Adipocyte (in vitro differentiated cells): Measurements from ENCODE around the gene APOC1.
"Not testable (repeated sequence)": the region's sequence is repeated elsewhere in the genome, so short reads cannot be mapped to it uniquely, and the experiment has no call there.

Experiments
- DNase-seq: peaks from one replicate; pipeline ENCODE4 v3.0.0-alpha.2; 2015; ENCODE audit warnings: low read depth
- H3K27me3 ChIP-seq: replicated peaks from 2 replicates; pipeline ENCODE4 v1.7.0; 2013; ENCODE audit warnings: mild to moderate bottlenecking, low read length, moderate library complexity; ENCODE audit not compliant: control insufficient read depth, insufficient read depth
- H3K36me3 ChIP-seq: 2 replicates; pipeline ENCODE4 v1.7.0; 2013; ENCODE audit warnings: low read length, mild to moderate bottlenecking, moderate library complexity; ENCODE audit not compliant: control insufficient read depth, insufficient read depth, severe bottlenecking
- H3K4me1 ChIP-seq: 2 replicates; pipeline ENCODE4 v1.7.0; 2013; ENCODE audit warnings: mild to moderate bottlenecking, low read length, moderate library complexity; ENCODE audit not compliant: control insufficient read depth, insufficient read depth
- H3K4me3 ChIP-seq: 2 replicates; pipeline ENCODE4 v1.7.0; 2013; ENCODE audit warnings: mild to moderate bottlenecking, low read length, moderate library complexity
- H3K9ac ChIP-seq: 2 replicates; pipeline ENCODE4 v1.7.0; 2013; ENCODE audit warnings: mild to moderate bottlenecking, low read length, moderate library complexity
- H3K9me3 ChIP-seq: 2 replicates; pipeline ENCODE4 v1.7.0; 2013; ENCODE audit warnings: mild to moderate bottlenecking, low read length, moderate library complexity; ENCODE audit not compliant: control insufficient read depth

APOC1 gene

DNA sequence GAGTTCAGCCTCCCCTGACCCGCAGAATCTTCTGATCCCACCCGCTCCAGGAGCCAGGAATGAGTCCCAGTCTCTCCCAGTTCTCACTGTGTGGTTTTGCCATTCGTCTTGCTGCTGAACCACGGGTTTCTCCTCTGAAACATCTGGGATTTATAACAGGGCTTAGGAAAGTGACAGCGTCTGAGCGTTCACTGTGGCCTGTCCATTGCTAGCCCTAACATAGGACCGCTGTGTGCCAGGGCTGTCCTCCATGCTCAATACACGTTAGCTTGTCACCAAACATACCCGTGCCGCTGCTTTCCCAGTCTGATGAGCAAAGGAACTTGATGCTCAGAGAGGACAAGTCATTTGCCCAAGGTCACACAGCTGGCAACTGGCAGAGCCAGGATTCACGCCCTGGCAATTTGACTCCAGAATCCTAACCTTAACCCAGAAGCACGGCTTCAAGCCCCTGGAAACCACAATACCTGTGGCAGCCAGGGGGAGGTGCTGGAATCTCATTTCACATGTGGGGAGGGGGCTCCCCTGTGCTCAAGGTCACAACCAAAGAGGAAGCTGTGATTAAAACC, 9.9 kb upstream of the APOC1 start:
- Histone ChIP-seq H3K9me3 (no peaks in the 10 kb centered on the region), H3K4me1 (peaks cover 19% of the 10 kb centered on the region), H3K36me3 (peaks cover 61% of the 10 kb centered on the region), H3K9ac (peak overlapping the region; percentile 52), H3K27me3 (no peaks in the 10 kb centered on the region), H3K4me3 (no peak overlapping the region)
- DNase-seq, result no peak

DNA sequence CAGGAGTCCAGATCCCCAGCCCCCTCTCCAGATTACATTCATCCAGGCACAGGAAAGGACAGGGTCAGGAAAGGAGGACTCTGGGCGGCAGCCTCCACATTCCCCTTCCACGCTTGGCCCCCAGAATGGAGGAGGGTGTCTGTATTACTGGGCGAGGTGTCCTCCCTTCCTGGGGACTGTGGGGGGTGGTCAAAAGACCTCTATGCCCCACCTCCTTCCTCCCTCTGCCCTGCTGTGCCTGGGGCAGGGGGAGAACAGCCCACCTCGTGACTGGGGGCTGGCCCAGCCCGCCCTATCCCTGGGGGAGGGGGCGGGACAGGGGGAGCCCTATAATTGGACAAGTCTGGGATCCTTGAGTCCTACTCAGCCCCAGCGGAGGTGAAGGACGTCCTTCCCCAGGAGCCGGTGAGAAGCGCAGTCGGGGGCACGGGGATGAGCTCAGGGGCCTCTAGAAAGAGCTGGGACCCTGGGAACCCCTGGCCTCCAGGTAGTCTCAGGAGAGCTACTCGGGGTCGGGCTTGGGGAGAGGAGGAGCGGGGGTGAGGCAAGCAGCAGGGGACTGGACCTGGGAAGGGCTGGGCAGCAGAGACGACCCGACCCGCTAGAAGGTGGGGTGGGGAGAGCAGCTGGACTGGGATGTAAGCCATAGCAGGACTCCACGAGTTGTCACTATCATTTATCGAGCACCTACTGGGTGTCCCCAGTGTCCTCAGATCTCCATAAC, 8.8 kb upstream of the APOC1 start, which contains the start of gene APOE:
APOE (plus strand) TSS at position 360 of the 724 bp plus-strand sequence. CDS start 829 bp downstream, outside the sequence.
- H3K9ac ChIP-seq, result peak within 1 kb of the TSS; percentile 88
- H3K36me3 ChIP-seq, result peaks cover 50% of the 10 kb centered on the region
- peaks cover 30% of the 10 kb centered on the region for H3K4me1 ChIP-seq
- no peaks in the 10 kb centered on the region for H3K27me3 ChIP-seq
- peak; percentile 12 for DNase-seq
- H3K9me3 ChIP-seq, result no peaks in the 10 kb centered on the region
- peak within 1 kb of the TSS; percentile 86 for H3K4me3 ChIP-seq

DNA sequence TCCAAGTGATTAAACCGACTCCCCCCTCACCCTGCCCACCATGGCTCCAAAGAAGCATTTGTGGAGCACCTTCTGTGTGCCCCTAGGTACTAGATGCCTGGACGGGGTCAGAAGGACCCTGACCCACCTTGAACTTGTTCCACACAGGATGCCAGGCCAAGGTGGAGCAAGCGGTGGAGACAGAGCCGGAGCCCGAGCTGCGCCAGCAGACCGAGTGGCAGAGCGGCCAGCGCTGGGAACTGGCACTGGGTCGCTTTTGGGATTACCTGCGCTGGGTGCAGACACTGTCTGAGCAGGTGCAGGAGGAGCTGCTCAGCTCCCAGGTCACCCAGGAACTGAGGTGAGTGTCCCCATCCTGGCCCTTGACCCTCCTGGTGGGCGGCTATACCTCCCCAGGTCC, 6.8 kb upstream of the APOC1 start:
- peaks cover 30% of the 10 kb centered on the region for H3K36me3 ChIP-seq
- H3K9me3 ChIP-seq, result no peaks in the 10 kb centered on the region
- H3K4me1 ChIP-seq, result peaks cover 50% of the 10 kb centered on the region
- H3K9ac ChIP-seq, result peak overlapping the region; percentile 88
- H3K27me3 ChIP-seq, result no peaks in the 10 kb centered on the region
- H3K4me3 ChIP-seq, result peak overlapping the region; percentile 86
- DNase-seq, result no peak

DNA sequence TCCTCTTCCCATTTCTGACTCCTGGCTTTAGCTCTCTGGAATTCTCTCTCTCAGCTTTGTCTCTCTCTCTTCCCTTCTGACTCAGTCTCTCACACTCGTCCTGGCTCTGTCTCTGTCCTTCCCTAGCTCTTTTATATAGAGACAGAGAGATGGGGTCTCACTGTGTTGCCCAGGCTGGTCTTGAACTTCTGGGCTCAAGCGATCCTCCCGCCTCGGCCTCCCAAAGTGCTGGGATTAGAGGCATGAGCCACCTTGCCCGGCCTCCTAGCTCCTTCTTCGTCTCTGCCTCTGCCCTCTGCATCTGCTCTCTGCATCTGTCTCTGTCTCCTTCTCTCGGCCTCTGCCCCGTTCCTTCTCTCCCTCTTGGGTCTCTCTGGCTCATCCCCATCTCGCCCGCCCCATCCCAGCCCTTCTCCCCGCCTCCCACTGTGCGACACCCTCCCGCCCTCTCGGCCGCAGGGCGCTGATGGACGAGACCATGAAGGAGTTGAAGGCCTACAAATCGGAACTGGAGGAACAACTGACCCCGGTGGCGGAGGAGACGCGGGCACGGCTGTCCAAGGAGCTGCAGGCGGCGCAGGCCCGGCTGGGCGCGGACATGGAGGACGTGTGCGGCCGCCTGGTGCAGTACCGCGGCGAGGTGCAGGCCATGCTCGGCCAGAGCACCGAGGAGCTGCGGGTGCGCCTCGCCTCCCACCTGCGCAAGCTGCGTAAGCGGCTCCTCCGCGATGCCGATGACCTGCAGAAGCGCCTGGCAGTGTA, 6.2 kb upstream of the APOC1 start:
- Histone ChIP-seq H3K9me3 (no peaks in the 10 kb centered on the region), H3K36me3 (peaks cover 24% of the 10 kb centered on the region), H3K27me3 (no peaks in the 10 kb centered on the region), H3K9ac (peak overlapping the region; percentile 88), H3K4me1 (peaks cover 56% of the 10 kb centered on the region), H3K4me3 (peak overlapping the region; percentile 86)
- DNase-seq, result no peak

DNA sequence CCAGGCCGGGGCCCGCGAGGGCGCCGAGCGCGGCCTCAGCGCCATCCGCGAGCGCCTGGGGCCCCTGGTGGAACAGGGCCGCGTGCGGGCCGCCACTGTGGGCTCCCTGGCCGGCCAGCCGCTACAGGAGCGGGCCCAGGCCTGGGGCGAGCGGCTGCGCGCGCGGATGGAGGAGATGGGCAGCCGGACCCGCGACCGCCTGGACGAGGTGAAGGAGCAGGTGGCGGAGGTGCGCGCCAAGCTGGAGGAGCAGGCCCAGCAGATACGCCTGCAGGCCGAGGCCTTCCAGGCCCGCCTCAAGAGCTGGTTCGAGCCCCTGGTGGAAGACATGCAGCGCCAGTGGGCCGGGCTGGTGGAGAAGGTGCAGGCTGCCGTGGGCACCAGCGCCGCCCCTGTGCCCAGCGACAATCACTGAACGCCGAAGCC, 5.6 kb upstream of the APOC1 start:
- Histone ChIP-seq H3K9ac (no peak overlapping the region), H3K9me3 (no peaks in the 10 kb centered on the region), H3K4me3 (no peak overlapping the region), H3K36me3 (peaks cover 22% of the 10 kb centered on the region), H3K27me3 (no peaks in the 10 kb centered on the region), H3K4me1 (peaks cover 59% of the 10 kb centered on the region)
- no peak for DNase-seq

DNA sequence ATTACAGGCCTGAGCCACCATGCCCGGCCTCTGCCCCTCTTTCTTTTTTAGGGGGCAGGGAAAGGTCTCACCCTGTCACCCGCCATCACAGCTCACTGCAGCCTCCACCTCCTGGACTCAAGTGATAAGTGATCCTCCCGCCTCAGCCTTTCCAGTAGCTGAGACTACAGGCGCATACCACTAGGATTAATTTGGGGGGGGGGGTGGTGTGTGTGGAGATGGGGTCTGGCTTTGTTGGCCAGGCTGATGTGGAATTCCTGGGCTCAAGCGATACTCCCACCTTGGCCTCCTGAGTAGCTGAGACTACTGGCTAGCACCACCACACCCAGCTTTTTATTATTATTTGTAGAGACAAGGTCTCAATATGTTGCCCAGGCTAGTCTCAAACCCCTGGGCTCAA, 4.6 kb upstream of the APOC1 start:
- Histone ChIP-seq H3K36me3 (peaks cover 22% of the 10 kb centered on the region), H3K9me3 (no peaks in the 10 kb centered on the region), H3K27me3 (no peaks in the 10 kb centered on the region), H3K9ac (peak overlapping the region; percentile 72), H3K4me3 (no peak overlapping the region), H3K4me1 (peaks cover 58% of the 10 kb centered on the region)
- DNase-seq, result no peak

DNA sequence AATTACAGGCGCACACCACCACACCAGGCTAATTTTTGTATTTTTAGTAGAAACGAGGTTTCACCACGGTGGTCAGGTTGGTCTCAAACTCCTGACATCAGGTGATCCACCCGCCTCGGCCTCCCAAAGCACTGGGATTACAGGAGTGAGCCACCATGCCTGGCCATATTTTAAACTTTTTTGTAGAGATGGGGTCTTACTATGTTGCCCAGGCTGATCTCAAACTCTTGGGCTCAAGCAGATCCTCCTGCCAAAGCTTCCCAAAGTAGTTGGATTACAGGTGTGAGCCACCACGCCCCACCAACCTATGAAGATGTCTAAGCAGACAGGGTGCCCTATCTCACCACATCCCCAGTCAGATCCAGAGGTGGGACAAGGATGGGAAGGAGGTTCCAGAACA, 2.5 kb upstream of the APOC1 start:
- H3K4me1 ChIP-seq, result peaks cover 67% of the 10 kb centered on the region
- H3K27me3 ChIP-seq, H3K9me3 ChIP-seq, DNase-seq, H3K4me3 ChIP-seq: not testable (repeated sequence)
- H3K36me3 ChIP-seq, result peaks cover 22% of the 10 kb centered on the region
- peak overlapping the region; percentile 72 for H3K9ac ChIP-seq

DNA sequence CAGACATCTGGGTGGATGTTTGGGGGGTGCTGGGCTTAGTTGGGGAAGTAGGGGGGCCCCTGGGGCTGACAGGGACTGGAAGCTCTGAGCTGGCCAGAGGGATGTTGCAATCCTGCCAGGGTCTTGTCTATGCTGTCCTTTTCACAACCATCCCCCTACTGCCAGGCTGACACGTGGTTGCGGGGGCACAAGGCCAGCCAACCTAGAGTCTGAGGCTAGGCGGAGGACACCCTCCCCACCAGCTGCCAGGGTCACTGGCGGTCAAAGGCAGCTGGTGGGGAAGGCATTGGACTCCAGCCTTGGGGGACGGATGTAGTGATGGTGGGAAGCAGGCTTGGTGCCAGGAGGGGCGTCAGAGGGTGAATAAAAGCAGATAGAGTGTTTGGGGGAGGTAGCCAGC, 1.6 kb upstream of the APOC1 start:
- Histone ChIP-seq H3K4me3 (no peak overlapping the region), H3K27me3 (no peaks in the 10 kb centered on the region), H3K4me1 (peaks cover 64% of the 10 kb centered on the region), H3K36me3 (peaks cover 12% of the 10 kb centered on the region), H3K9ac (no peak overlapping the region), H3K9me3 (no peaks in the 10 kb centered on the region)
- DNase-seq, result no peak

DNA sequence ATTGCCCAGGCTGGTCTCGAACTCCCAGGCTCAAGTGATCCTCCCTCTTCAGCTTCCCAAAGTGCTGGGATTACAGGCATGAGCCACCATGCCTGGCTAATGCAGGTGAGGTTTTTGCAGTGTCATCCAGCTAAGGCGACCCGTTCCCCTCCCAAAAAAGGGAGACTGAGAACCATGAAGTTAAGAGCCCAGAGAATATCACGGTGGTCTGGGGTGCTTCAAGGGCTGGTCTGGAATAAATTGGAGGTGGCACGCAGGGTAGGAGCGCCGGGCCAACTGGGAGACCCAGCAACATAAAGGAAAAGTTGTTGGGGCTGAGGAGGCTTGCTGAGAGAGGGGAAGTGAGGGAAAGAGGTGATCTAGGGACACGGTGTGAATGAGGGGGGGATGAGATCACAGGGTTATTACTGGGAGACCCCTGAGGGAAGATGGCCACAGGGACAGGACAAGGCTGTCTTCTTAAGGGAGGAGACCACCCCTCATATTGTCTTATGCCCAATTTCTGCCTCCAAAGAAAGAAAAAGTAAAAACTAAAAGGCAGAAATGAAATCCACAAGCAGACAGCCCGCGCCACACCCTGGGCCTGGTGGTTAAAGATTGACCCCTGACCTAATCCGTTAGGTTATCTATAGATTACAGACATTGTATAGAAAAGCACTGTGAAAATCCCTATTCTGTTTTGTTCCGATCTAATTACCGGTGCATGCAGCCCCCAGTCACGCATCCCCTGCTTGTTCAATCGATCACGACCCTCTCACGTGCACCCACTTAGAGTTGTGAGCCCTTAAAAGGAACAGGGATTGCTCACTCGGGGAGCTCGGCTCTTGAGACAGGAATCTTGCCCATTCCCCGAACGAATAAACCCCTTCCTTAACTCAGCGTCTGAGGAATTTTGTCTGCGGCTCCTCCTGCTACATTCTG, 636 bp upstream of the APOC1 start:
- Histone ChIP-seq H3K4me1 (peaks cover 64% of the 10 kb centered on the region), H3K9ac (peak overlapping the region; percentile 76)
- H3K4me3 ChIP-seq, DNase-seq, H3K36me3 ChIP-seq, H3K9me3 ChIP-seq, H3K27me3 ChIP-seq: not testable (repeated sequence)

DNA sequence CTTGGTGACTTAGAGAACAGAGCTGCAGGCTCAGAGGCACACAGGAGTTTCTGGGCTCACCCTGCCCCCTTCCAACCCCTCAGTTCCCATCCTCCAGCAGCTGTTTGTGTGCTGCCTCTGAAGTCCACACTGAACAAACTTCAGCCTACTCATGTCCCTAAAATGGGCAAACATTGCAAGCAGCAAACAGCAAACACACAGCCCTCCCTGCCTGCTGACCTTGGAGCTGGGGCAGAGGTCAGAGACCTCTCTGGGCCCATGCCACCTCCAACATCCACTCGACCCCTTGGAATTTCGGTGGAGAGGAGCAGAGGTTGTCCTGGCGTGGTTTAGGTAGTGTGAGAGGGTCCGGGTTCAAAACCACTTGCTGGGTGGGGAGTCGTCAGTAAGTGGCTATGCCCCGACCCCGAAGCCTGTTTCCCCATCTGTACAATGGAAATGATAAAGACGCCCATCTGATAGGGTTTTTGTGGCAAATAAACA, 9.9 kb downstream of the APOC1 start:
- Histone ChIP-seq H3K27me3 (no peaks in the 10 kb centered on the region), H3K4me3 (no peak overlapping the region), H3K9me3 (no peaks in the 10 kb centered on the region), H3K9ac (peak overlapping the region; percentile 67), H3K36me3 (no peaks in the 10 kb centered on the region), H3K4me1 (peaks cover 43% of the 10 kb centered on the region)
- no peak for DNase-seq
